T1000 (cell line): Measurements from ENCODE around the gene FN1.
"Not testable (repeated sequence)": the region's sequence is repeated elsewhere in the genome, so short reads cannot be mapped to it uniquely, and the experiment has no call there.

Experiments used
- DNase-seq: peaks from one replicate; lab custom pipeline; 2025; ENCODE audit warnings: mixed read lengths; lab: John Stamatoyannopoulos, UW

Gene FN1

DNA sequence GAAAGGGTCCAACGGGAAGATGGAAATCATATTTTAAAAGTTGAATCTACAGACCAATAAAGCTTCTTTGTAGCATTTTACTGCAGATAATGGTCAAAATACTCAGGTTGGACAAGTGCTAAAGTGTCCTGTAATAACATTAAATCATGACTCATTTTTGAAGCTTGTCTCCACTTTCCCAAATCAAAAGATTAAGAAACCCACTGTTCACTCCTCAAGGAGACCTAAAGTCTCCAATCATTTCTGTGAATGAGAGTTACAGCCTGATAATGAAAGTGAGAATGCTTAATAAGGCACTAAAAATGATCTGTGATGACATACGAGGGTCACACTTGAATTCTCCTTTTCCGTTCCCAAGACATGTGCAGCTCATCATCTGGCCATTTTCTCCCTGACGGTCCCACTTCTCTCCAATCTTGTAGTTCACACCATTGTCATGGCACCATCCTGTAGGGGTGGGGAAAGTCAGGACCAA lies 70.6 kb downstream of the FN1 start:
- DNase-seq: no peak

DNA sequence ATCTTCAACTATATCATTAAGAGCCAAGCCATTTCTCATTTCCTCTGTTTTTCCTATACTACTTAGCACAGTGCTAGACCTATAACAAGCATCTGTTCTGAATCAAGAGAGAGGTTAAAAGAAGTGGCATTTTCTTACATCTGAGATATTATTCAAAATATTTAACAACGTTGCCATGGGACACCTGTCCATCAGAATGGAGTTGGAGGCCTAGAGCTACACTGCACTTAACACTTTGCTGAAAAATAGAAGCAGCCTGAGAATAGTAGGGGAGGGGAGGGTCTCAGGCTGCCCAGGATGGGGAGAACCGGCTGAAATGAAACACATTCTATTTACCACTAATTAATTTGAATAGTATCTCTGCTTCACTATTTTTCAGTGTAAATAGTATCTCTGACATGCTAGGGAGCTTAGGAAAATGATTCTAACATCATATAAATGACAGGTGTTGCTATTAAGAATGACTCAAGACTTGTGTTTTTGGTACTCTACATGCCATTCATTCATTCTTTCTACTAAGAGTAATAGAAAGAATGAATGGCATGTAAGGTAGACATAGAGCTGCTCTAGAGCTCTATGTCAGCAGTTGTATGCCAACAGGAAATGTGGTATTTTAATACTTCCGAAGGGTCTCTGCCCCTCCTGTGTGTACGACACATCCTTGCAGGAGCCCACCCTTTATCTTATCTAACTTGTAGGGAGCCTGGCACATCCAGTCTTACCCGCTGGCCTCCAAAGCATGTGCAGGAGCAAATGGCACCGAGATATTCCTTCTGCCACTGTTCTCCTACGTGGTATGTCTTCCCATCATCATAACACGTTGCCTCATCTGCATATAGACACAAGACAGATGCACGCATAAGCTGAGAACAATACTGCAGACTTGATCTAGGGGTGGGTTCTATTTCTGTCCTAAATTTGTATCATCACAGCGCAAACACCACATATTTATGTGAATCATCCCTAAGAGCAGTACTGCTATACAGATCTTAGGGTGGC lies 71.4 kb downstream of the FN1 start:
- DNase-seq: no peak

DNA sequence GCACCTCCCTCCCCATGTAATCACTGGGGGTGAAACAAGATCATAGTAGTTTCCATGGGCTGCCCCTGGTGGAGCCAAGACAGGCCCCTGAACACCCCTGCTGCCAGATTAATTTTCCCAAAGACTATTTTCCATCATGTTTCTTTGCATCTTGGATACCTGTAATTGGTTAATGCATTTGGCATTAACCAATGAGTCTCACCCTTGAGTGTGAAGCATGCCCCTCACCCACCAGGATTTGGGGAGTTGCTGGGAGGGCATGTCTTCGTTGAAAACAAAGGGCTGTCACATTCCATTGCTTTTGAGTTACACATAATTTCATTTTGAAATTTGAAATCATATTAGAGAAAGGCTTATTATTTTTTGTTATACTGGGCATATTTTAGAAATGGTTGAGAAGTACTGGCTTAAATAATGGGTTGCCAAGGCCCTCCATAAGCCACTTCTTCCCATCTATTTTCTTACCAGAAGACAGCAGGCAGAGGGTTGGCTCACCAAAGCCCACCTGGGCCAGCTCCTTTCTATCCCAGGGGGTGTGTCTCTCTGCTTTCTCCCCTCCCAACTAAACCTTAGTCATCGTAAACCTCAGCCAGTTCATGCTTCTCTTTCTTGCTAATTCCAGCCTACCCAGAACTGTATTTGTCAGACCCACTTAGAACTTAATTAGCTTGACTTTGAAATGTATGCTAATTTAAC lies 72.3 kb downstream of the FN1 start:
- no peak for DNase-seq

DNA sequence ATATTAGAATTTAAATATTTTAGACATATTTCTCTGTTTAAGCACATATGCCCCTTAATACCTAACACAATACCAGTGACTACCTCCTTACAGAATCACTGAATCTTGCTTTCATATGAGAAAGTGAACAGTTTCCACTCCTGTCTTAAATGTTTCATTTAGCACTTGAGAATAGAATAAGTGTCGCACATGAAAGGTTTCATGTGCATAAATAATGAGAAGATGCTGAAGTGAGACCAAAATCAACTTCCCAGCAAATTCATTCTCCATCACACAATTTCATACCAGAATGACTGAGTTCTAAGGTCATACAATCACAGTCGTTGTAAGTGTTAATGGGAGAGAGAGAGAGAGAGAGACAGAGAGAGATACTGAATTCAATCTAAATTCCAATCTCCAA lies 72.8 kb downstream of the FN1 start:
- DNase-seq: no peak

DNA sequence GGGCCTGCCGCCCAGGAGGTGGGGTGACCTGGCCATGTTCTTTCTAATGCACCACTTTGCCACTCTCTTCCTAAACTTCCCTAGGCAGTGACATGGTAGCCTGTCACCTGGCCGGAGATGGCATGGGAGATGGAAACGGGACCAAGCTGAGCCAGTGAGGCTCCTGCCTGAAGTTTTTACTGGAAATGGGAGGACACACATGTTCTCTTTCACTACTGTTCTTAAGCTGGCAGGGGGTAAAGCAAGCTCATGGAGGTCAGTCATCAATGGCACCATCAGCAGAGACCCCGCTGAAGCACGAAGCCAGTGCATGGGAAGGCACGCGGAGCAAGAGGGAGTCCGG lies 73.3 kb downstream of the FN1 start:
- DNase-seq: no peak

DNA sequence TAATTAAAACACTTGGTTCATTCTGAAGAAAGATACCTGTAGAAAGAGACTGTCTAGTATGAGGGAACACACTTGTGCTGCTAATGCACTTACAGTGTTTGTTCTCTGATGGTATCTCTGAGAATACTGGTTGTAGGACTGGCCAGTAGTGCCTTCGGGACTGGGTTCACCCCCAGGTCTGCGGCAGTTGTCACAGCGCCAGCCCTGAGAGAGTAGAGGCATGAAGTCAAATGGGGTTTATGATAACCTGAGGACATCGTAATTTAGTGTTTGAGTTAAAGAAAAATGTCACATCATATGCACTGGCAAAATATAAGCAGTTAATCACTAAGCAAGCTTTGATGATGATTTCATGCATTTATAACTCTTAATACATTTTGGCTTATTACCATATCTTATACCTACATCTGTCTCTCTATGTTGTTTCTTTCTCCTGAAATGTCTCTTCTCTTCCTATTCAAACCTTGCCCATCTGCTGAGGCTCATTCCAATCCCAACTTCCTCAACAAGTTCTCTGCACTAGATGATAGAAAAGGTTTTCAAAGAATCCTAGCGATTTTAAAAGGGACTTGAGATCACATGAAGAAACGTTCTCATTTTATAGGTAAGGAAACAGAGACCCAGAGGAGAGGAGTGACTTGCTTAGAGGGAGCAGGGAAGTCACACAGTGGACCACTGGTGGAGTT lies 73.8 kb downstream of the FN1 start:
- DNase-seq: no peak

DNA sequence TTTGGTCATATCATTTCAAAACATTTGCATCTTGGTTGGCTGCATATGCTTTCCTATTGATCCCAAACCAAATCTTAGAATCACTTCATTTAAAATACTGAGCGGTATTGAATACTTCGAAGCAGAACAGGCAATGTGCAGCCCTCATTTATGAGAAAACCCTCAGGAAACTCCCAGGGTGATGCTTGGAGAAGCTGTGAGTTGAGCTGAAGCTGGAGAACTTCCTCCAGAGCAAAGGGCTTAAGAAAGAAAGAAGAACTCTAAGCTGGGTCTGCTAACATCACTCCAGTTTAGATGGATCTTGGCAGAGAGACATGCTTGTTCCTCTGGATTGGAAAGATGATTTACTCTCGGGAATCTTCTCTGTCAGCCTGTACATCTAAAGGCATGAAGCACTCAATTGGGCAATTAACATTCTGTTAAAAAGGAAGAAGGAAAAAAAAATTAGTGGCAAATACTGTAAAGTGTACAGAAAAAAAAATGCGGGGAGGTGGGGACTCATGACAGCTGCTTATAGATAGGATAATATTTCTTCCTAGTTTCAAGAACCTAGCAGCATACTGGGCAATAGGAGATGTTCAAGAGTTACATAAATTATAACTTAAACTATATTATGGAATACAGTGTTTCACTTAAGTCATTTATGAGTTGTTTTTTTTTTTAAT lies 74.5 kb downstream of the FN1 start:
- no peak for DNase-seq

DNA sequence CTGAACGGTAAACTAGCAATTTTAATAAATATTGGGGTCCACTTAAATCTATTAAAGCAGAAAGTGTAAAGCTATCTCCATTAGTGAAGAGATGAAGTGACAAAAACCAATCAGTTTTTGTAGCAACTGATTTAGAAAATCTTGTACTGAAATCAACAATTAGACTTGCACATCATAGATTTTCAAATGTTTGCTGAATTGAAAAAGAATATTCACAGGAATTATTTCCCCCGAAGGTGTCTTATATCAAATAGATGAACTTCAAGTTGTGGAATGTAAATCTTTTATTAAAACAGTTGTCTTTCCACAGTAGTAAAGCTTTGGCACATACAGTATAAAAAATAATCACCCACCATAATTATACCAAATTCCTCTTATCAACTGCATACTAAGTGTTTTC lies 75.3 kb downstream of the FN1 start:
- DNase-seq: no peak

DNA sequence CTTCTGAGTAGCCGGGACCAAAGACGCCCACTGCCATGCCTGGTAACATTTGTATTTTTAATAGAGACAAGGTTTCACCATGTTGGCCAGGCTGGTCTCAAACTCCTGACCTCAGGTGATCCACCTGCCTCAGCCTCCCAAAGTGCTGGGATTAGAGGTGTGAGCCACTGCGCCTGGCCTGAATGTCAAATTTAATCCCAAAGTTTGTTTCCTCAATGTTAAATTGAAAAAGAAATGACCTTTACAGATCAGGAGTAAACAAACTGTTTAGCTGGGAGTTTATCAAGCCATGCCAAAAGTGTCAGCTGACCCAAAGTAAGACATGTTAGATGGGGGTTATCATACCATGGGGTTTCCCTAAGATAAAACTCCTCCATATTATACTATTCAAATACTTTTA lies 75.8 kb downstream of the FN1 start:
- not testable (repeated sequence) for DNase-seq

DNA sequence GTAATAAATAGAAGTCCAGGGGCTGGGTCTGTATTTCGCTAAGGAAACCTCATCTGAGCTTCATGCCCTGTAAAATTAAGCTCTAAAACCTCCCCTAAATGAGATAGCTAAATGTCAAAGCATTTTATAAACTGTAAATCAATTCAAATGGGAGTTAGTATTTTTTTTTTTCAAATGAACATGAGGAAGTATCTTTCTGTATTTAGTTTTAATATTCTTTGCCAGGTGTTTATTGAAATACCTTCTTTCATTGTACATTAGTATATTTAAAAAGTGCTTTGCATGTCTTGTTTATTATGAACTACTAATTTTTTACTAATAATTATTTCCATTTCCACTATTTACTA lies 76.3 kb downstream of the FN1 start:
- DNase-seq: no peak

DNA sequence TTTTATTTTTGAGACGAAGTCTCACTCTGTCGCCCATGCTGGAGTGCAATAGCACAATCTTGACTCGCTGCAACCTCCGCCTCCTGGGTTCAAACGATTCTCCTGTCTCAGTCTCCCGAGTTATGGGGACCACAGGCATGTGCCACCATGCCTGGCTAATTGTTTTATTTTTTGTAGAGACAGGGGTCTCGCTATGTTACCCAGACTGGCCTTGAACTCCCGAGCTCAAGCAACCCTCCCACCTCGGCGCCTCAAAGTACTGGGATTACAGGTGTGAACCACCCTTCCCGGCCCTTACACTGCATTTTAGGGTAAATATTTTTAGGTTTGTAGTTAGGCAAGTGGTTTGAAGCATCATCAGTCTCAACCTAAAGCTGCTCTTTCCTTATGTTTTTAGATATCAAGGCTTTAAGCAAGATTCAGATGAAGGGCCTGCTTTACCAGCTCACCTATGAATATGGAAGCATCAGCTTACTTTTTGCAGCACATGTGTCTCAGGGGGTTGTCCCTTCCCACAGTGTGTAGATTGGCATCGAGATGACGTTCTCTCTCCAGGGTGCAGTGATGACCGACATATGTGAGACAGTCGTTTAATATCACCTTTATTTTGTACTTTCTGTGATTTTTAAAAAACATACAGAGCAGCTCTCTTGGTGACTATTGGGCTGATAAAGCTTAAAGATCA lies 76.8 kb downstream of the FN1 start:
- DNase-seq: no peak

DNA sequence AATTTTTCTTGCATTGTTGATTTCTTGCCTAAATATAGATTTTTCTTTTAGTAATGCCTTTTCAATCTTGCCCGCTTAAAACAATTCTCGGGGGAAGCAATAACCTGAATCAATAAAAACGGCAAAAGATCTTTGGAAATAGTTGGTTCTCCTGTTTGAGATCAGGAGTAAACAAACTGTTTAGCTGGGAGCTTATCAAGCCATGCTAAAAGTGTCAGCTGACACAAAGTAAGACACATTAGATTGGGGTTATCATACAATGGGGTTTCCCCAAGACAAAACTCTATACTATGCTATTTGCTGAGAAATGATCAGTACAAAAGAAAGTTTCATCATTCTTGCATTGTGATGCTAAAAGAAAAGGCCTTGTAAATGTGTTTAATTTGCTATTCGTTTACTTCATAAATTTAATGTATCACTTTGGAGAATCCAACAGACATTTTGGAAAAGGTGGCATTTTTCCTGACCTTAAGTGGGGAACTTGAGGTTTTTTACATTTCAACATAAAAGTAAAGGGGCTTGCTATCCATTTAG lies 77.5 kb downstream of the FN1 start:
- DNase-seq: no peak

DNA sequence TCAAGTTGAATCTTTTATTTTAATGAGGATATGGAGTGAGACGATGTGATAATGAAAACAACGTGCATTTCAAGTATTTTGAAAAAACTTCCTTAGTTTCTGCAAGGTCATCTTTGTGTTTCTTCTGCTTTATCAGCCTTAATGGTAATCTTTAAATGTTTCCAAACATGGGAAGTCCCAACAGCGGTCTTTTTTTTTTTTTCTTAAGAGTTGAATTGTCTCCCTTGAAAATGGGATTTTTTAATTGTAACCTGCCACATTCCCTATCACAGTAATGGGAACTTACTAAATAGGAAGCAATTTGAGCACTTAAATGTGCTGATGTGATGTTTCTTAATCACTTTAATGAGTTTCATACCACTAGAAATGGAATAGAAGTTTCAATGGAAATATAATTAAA lies 78.2 kb downstream of the FN1 start:
- no peak for DNase-seq

DNA sequence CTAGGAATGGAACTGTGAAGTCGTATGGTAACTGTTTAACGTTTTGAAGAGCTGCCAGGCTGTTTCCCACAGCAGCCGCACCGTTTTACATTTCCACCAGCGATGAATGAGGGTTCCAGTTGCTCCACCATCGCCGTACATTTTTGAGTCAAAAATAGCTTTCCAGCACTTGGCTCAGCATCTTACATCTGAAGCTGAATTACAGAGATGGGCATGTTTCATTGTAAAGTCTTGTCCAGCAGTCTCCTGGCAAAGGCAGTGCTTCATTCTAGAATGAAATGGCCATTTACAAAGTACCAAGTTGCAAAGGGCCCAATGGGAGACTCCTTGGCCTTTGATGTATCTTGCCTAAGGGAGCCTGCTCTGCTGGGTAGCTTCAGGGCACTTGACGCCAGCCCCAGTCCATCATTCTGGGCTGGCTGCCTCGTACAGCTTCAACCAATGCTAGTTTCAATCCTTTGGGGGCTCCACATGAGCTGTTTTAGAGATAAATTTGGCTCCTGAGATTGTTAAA lies 78.9 kb downstream of the FN1 start:
- DNase-seq: no peak

DNA sequence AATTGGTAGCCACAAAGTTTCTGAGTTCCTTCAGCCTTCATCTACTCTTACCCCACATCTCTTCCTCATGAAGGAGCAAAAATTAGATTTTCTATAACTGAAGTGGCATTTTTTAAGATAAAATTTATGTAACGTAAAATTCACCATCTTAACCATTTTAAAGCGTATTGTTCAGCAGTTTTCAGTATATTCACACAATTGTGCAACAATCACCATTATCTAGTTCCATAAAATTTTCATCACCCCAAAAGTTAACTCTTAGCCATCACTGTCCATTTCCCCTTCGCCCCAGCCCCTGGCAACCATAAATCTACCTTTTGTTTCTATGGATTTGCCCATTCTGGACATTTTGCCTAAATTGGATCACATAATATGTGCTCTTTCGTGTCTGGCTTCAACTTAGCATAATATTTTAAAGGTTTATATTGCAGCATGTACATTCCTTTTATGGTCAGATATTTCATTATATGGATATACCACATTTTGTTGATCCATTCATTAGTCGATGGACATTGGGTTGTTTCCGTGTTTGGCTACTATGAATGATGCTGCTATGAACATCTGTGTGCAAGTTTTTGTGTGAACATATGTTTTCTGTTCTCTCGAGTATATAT lies 79.4 kb downstream of the FN1 start:
- no peak for DNase-seq

DNA sequence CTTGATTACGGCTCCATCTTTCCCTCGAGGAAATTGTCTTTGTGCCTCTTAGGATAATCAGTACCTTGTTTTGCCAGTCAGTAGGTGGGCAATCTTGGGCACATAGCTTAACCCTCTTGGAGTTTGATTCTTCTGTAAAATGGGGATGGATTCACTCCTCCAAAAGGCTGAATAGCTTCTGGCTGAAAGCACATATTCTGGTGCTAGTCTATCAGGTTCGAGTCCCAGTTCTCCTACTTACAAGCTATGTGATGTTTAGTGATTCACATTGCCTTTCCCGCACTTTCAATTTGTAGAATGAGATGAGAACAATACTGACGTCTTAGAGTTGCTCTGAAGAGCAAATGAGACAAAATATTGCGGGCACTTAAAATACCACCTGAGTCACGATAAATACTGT lies 80.1 kb downstream of the FN1 start:
- no peak for DNase-seq

DNA sequence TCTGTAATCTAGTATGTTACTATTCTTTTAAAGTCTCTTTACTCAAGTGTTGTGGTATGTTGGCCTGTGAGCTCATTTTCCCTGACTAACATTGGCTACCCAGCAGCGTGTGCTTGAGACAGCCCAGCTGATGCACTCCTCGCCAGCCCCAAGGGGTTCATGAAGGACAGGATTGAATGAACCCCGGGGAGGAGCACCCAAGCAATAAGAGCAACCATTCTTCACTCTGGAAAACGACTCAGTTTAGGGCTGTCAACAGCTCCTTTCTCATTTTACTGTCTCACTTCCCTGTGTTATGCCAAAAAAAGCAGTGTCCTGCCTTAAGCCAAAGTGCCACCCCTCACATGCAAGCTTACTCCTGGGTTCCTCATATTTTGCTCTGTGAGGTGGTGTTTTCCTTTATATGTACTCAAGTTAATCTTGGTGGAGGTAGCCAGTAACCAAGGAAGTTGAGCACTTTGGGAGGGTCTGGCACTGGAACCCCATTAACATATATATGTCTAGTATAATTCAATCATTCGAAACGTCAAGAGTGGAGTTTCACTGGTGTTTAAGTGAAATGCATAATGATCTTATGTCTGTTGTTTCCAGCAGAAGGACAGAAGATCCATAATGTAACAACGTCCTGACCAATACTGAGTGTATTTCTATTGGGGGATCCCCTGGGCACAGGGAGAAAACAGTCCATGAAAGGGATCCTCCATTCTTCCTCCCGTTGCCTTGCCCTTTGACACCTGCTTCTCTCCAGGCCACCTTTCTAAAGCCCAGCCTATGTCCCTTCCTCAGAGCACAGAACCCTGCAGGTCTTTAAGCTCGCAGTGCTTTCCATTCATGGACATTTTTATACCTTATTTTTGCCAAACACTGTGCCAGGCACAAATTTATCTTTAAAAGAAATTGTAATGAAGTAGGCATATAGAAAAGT lies 80.8 kb downstream of the FN1 start:
- DNase-seq: no peak

DNA sequence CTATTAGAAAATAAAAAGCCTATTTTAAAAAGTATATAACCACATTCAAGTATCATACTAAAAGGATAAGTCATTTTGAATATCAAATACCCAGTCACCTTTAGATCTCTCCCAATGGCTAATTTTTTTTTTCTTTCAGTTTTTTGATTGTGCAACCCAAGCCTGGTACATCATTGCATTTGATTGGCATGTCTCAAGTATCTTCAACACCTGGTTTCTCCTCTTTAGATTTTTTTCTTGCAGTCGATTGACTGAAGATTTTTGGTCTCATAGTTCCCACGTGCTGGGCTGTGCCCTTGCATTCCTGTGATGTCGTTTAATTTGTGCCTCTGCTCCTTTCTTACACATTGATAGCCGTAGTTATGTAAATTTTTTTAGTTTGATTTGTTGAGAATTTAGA lies 83.3 kb downstream of the FN1 start:
- no peak for DNase-seq

DNA sequence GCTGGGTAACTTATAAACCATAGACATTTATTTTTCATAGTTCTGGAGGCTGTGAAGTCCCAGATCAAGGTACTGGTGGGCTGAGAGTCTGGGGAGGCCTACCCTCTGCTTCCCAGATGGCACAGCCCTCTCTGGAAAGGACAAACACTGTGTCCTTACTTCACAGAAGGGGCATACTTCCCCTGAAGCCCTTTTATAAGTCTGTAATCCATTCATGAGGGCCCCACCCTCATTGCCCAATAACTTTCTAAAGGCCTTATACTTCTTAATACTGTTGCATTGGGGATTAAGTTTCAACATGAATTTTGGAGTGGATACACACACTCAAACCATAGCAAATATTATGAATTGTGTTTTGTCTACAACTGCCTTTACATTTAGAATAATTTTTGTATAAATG lies 88.0 kb downstream of the FN1 start:
- DNase-seq: no peak
